NCI-H69 (cell line): Measurements from ENCODE around the gene ZNF670.

Experiments used
- DNase-seq: peaks from one replicate; lab custom pipeline; 2025; lab: John Stamatoyannopoulos, UW

Gene ZNF670

GRCh38 chr1:247103859-247104591, 25.4 kb upstream of the ZNF670 start, which contains the start of gene ZNF669:
ZNF669 (minus strand) TSS chr1:247104356; CDS start chr1:247104199, 157 bp downstream.
- DNase-seq = peak; percentile 99

GRCh38 chr1:247102381-247102780, 23.8 kb upstream of the ZNF670 start:
- no peak for DNase-seq

GRCh38 chr1:247100676-247101279, 22.2 kb upstream of the ZNF670 start:
- no peak for DNase-seq

GRCh38 chr1:247096958-247097357, 18.3 kb upstream of the ZNF670 start:
- DNase-seq = no peak

GRCh38 chr1:247096544-247096943, 17.9 kb upstream of the ZNF670 start:
- no peak for DNase-seq

GRCh38 chr1:247096112-247096511, 17.5 kb upstream of the ZNF670 start:
- DNase-seq = no peak

- no peak for DNase-seq
Observed at GRCh38 chr1:247090455-247090854, 11.8 kb upstream of the ZNF670 start.

GRCh38 chr1:247089616-247090375, 11.2 kb upstream of the ZNF670 start:
- peak; percentile 37 for DNase-seq

- no peak for DNase-seq
Observed at GRCh38 chr1:247088967-247089366, 10.4 kb upstream of the ZNF670 start.

- DNase-seq = no peak
Observed at GRCh38 chr1:247087256-247087655, 8.6 kb upstream of the ZNF670 start.

- DNase-seq = no peak
Observed at GRCh38 chr1:247085310-247085709, 6.7 kb upstream of the ZNF670 start.

- no peak for DNase-seq
Observed at GRCh38 chr1:247084771-247085170, 6.2 kb upstream of the ZNF670 start.

- peak; percentile 49 for DNase-seq
Observed at GRCh38 chr1:247079141-247079874, 697 bp upstream of the ZNF670 start.

- DNase-seq = peak; percentile 39
Observed at GRCh38 chr1:247077876-247078257, 744 bp downstream of the ZNF670 start.

- no peak for DNase-seq
Observed at GRCh38 chr1:247077213-247077612, 1.4 kb downstream of the ZNF670 start.

GRCh38 chr1:247070645-247071044, 8.0 kb downstream of the ZNF670 start:
- no peak for DNase-seq

- DNase-seq = no peak
Observed at GRCh38 chr1:247064304-247064703, 14.3 kb downstream of the ZNF670 start.

- no peak for DNase-seq
Observed at GRCh38 chr1:247060771-247061170, 17.8 kb downstream of the ZNF670 start.

GRCh38 chr1:247056071-247056470, 22.5 kb downstream of the ZNF670 start:
- DNase-seq = no peak

GRCh38 chr1:247054992-247055415, 23.6 kb downstream of the ZNF670 start:
- DNase-seq = no peak

GRCh38 chr1:247047702-247048101, 30.9 kb downstream of the ZNF670 start:
- DNase-seq = no peak

- no peak for DNase-seq
Observed at GRCh38 chr1:247047260-247047659, 31.4 kb downstream of the ZNF670 start.
